GM21576 (cell line): ENCODE data around the gene RAPSN.

ENCODE experiments used
- ATAC-seq: cut with Tn5 transposase; IDR thresholded peaks from one replicate; pipeline ENCODE4 v1.9.1; 2021; ENCODE audit warnings: mild to moderate bottlenecking, moderate library complexity; ENCODE audit not compliant: unreplicated experiment

RAPSN gene

DNA sequence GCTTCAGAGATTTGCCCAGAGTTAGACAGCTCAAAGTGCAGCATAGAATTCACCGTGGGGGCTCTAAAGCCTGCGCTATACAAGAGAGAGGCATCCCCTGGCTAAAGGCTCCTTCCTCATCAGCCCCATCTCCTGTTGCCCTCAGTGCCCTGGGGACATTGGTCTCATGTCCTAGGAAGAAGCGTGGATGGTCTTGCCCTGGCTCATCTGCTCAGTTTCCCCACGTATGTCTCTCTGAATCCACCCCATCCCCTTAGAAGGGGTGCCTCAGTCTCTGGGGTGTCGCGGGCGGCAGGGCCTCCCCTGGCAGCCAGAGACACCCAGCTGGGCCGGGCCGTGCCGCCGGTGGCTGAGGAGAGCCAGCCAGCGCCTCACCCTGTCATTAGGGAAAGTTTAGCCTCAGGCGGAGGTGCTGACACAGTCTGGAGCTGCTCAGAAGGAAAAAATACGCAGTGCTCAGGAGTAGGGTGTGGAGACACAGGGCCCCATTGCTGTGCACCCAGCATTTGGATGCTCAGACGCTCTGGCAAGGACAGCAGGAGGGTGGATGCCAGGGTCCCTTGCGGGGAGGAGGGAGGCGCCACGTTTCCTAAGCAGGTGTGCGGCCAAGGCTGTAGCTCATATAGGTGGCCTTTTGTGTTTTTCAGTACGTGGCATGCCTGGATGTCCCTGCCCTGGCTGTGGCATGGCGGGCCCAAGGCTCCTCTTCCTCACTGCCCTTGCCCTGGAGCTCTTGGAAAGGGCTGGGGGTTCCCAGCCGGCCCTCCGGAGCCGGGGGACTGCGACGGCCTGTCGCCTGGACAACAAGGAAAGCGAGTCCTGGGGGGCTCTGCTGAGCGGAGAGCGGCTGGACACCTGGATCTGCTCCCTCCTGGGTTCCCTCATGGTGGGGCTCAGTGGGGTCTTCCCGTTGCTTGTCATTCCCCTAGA is 39.2 kb downstream of the RAPSN start:
- ATAC-seq = no peak

DNA sequence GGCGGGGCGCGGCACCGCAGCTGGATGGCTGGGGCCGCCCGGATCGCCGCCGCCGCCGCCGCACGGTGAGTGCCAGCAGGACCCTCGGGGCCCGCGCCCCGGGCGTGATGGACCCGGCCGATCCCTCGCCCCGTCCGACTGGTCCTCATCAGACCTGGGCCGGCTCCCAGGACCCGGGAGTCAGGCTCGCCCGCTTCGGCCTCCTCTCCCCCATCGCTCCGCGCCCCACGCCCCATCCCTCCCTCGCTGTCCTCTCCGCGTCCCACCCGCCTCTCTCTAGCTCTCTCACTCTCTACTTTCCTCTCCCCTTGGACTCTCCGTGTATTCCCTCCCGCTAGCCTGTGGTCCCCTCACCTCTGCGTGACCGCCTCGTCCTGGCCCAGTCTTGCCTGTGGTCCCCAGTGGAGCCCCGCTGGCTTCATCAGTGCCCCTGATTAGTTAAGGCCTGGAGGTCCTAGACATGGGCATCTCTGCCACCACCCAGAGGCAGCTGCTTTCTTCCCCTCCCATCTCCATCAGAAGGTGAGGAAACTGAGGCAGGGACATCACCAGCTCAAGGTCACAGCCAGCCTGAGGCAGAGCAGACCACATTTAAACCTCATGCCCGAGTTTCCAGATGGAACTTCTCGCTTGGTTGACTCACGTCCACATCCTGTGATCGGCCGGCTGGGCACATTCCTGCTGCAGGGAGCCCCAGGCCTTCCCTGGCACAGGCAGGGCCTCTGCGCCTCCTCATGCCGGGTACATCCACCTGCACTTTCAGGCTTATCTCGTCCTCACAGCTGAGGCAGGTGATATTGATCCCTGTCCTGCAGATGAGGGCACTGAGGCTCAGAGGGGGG is 40.1 kb downstream of the RAPSN start:
- no peak for ATAC-seq

DNA sequence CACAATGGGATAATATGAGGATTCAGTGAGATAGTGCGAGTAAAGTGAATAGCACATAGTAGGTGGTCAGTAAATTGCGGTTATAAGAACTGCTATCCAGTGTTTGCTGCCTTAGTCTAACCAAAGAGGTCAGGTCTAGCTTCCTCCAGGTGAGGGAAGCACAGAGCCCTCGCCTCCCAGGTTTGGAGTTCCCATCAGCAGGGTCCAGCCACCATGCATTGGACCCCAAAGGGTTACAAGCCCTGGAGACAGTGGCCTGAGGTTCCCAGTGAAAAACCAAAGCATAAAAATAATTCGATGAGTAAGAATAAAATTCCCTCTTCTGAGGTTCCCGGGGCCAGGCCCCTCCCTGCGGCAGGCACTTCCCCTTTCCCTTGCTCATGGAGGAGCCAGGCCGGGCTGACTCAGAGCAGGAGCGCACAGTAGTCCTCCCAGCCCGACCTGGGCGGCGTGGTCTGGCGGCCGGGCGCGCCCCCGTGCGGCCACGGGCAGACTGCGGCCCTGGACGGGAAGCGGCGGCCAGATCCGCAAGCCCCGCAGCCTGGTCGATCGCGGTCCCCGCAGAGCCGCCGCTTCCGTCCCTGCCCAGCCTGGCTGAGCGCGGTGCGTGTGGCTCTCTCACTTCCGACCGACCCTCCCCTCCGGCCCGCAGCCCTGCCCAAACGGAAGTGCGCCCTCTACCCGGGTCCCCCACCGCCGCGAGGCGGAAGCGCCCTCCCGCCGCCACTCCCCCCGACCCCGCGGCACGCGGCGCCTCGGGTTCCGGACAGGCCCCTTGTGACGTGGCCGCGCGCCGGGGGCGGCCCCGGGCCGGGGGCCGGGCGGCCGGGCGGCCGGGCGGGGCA is 41.0 kb downstream of the RAPSN start, which contains the start of gene SLC39A13:
TSS of gene SLC39A13 (plus strand) at position 845 of the 845 bp plus-strand sequence. CDS start 1,505 bp downstream, outside the sequence.
- ATAC-seq = peak; percentile 79

DNA sequence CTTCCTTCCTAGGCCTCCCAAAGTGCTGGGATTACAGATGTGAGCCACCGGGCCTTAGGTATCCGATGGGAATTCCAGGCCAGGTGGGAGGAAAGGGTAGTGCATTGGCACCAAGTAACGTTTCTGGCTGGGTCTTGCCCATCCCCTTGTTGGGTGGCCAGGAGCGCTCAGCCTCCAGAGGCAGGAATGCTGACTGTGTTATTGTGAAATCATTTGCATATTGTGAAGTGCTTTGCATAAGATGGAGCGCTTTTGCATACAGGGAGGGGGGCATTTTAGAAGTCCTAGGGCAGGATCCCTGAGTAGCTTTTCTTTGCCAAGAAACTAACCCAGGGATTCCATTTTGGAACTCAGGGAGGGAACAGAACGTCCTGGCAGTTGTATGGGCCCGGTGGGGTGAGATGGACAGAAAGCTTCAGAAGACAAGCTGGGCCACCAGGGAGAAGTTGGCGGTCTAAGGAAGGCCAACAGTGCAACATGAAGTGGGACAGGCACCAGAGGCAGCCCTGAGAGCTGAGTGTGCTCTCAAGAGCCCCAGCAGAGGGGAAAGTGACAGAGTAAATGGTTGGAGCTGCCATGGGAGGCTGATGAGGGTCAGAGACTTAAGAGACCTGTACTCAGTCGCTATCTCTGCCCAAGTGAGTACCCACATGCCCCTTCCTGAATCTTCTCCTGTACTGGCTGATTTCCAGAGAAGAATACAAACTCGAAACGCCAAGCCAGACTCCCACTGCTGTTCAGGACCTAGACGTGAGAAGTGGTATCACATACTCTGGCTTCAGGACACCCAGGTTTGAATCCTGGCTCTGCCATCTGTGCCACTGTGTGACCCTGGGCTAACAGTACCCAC is 41.8 kb downstream of the RAPSN start:
- no peak for ATAC-seq

DNA sequence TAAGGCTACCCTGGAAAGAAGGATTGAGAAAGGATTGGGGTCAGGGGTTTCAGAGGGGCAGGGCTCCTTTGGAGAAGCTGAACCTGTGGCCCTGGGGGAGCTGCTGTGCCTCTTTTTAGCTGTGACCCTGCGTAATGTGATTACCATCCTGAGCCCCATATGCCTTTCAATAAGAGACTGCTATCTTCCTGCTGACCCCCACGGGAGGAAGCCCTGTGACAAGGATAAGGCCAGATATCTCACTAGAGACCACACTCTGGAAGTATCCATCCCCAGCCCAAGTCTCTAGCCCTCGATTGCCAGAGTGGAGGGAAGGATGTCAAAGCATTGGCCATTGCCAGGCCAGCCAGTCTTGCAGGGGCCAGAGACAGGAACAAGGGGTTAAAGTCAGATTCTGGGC is 45.4 kb downstream of the RAPSN start:
- ATAC-seq = no peak

DNA sequence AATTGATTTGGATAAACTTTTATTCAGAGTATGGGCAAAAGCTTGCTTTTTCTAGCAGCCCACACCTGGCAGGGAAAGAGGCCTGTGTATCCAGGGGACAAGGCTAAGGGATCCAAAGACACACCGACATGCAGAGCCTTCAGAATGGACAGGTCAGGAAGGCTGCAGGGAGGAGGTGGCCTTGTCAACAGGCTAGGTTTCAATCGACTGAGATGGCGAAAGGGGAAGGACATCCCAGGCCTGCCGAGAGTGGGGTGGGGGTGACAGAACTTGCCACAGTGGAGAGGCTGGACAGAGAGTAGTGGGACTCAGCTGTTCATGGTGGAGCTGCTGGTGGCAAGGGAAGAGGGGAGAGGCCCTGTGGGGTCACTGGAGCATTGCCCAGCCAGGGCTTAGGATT is 45.8 kb downstream of the RAPSN start:
- ATAC-seq = no peak

DNA sequence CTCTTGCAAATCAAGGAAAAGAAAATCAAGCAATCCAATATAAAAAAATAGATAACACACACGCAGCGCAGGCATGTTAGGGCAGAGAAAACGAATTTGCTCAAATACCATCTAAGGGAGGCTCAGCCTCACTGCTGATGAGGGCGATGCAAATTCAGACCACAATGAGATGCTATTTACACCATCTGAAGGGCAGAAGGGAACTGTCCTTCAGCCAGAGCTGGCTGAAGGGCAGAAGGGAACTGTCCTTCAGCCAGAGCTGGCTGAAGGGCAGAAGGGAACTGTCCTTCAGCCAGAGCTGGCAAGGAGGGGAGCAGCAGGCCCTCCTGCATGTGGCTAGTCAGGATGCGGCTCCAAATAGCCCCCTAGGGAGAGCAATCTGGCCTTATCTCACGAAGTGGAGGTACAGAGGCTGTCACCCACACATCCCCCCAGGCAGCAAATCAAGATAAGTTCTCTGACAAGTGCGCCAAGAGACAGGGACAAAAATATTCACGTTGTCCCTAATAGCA is 48.1 kb downstream of the RAPSN start:
- ATAC-seq = peak; percentile 68

DNA sequence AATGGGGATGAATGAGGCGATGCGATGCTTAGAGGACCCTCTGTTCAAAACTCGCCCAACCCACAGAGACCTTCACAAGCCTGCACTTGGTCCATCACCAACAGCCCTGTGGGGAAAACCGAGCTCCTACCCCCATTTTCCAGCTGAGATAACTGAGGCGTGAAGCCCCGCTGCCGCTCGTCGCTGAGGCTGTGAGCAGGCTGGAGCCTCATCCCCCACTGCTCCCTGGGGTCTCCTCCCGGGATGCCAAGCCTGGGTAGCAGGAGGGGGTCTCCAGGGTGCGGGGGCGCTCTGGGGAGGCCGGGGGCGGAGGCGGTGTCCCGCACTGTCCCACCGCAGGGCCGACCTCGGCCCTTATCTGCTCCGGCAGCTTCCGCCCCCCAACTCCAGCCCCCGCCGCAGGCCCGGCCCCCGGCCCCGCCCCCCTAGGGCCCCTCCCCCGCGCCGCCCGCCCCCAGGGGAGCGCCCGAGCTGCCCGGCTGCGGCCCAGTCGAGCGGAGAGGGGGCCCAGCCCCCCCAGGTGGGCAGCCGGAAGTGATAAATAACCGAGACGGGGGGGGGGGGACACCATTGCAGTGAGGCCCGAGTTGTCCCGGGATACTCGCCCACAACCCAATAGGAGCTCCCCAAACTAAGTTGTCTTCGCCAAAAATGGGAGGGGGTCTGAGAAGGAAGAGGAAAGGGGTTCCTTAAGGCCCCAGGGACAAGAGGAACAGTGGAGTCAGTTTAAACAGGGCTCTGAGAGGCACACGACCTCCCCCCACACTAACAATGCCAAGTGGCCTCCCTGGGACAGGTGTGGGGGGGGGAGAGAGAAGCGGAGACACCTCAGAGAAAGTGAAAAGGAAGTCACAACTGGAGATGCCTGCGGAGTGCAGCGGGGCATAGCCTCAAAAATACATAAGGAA is 48.8 kb downstream of the RAPSN start:
- peak; percentile 39 for ATAC-seq

DNA sequence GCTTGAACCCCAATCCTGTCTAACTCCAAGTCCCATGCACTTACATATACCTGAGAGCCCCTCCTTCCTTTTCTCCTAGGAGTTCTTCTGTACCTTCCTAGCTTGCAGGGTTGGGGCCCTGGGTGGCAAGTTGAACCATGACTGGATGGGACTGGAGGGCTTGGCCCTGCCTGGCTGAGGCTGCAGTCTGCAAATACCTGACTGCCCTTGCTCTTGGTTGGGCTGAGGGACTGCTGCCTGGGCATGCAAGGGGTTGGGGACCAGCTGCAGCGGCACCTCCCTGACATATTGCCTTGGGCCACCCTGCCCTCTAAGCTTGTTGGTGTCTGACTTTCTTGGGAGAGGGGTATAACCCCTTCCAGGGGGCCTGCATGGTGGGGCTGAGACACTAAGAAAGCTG is 50.4 kb downstream of the RAPSN start:
- no peak for ATAC-seq

DNA sequence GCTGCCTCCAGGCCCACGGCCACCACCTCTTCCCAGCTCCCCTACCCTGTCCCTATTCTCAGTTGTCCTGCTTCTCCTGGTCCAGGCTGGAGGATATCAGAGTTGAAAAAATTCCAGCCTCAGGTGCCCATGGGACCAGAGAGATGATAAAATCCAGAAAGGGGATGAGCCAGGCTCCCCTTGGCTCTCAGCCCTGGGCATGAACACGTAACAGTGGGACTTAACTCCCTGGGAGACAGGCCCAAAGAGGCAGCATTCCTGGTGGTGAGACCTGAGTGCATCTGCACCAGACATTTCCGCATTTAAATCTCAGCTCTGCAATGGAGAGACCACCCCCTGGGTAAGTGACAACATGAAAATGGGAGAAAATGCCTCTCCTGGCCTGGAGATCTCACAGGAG is 50.9 kb downstream of the RAPSN start:
- no peak for ATAC-seq

DNA sequence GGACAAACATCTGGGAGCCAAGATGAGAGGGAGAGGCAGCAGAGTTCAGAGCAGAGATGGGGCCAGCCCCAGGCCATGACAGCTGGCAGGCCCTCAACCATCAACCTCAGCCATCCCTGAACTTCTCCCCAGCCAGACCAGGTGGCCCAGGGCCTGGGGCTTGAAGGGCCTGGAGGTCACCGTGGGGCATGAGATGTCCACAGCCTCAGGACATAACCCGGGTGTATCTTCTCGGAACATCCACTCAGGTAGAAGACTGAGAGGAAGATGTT is 53.0 kb downstream of the RAPSN start:
- ATAC-seq = no peak

DNA sequence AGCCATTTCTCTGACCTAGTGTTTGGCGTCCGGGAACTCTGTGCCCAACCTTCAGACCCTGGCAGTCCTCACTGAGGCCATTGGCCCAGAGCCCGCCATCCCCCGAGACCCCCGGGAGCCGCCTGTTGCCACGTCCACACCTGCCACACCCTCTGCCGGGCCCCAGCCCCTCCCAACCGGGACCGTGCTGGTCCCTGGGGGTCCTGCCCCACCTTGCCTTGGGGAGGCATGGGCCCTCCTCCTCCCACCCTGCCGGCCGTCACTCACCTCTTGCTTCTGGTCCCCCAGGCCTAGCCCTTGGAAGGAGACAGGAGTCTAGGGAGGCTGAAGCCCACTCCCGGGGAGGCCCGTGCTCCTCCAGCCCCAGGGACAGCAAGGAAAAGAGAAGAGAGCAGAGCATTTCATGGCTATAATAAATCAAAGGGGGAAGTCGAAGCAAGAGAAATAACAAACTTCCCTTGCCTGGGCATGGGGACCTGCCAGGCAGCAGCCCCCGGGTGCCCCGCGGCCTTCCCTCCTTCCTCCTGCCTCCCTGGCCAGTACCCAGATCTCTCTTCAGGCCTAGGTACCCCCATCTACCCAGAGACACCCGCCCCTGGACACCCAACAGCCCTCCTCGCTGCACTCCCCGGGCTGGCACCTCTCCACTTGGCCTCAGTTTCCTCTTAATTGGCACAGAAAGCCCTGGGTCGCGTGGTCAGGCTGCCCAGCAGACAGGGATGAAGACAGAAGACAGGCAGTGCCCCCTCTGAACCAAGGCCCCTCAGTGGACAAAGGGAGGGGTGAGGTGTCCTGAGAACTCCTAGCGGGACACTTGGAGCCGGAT is 53.5 kb downstream of the RAPSN start:
- no peak for ATAC-seq

DNA sequence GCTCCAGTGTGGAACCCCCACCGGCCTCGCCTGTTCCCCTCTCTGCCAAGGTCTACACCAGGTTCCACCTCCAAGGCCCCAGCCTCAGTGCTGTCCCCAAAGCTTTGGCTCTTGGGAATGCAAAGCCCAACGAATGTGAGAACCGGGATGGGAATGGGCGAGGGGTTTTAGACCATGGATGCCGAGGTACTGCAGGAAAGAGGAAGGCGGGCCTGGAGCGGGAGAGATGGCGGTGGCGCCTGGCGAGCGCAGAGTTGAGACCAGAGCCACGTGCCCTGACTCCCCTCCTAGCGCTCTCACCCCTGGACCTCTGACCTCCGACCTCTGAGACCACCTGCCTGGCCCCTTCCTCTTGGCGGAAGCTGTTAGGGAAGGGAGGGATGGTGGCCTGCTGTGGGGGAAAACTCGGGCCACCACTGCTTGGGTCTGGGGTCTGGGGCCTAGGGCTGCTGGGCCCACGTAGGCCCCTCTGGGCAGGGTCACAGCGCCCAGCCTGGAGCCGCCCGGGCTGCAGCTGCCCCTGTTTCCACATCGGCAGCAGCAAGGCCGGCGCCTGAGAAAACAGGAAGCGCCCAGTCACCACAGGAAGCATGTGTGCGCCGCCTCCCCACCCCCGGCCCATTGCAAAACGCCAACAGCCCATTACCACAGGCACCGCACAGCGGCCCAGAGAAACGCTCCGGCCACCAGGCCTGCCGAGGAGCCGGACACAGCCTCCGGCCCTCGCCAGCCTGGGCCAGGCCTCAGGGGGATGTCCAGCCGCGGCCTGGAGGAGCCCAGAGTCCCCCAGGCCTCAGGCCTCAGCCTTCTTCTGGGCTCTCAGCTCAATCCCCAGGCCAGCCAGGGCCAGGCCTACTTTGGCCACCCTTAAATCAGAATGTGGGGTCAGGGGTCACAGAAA is 54.4 kb downstream of the RAPSN start:
- ATAC-seq = peak; percentile 55

DNA sequence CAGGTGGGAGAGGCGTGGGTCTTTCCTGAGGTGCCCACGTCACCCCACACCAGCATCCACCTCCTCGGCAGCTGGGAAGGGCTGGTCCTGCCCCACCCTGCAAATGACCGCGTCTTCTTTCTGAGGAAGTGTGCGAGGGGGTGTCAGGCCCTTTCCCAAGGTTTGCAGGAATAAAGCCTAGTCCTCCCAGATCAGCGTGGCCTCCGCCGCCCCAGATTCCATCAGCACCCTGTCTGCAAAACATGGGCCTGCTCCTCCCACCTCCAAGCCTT is 55.0 kb downstream of the RAPSN start:
- ATAC-seq = no peak

DNA sequence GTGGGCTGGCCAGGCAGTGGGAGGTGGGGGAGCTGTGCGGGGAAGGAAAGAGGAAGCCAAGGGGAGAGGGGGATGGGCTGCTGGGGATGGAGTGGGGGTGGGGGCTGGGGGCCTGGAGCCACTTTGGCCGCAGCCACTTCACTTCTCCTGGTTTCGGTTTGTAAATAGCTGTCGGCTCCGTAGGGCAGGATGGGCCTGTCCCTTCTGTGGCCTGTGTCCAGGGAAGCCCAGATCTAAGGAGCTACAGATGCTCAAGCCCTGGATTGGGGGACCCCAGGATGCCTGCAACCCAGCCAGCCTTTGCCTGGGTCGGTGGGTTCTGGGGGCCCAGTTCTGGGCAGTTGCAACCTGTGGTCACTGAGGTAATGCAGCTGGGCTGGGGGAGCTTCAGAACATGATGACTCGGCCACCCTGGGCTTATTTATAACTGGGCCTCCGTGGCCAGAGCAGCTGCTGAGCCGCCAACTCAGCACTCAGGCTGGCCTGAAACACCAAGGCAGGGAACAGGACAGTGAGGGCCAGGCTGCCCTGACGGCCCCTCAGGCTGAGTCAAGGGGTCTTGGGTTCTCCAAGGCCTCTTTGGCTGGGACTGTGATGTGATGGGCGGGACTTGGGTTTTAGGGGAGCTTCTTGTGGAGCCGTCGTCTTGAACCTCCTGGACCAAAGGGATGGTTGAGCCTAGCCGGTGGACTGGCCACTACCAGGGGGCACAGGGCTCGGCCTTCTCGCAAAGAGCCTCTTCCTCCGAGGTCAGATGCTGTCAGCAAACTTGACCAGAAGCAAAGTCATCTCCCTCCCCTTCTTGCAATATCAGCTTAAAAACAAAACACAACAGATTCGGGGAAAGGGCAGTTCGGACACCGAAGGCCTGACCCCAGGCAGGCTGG is 55.5 kb downstream of the RAPSN start:
- ATAC-seq = no peak

DNA sequence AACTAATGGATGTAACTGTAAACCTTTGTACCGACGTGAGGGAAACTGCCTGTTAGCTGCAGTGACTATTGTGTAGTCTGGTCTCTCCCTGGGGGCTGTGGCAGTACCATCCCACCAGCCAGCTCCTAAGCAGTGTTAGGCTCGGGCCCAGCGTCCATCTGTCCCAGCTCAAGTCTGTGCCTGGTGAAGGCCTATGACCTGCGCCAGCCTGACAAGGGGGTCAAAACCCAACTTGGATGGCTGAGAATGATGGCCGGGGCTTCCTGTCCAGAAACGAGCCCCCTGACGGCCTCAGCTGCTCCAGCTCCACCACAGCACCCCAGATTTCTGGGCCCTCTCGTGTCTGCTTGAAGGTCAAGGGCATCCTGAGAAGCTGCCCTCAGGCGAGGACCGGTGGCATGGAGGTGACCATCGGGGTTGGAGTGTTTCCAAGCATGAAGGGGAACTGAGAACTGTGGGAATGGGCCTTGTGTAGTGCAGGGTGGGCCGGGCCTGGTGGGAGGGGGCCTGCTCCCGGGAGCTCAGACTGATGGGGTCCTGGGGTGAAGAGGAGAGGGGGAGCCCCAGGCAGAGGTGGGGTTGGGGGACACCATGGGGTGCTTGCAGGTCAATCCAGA is 56.3 kb downstream of the RAPSN start:
- ATAC-seq = no peak
